ENCODE measurements around the gene ZBTB8B. TPM values are rescaled to one million over a fixed set of nuclear protein-coding genes. Genes with fewer than 3 reads are reported as not detected.

ZBTB8B gene
- total RNA-seq, 1 experiment from 2014 or later: not detected

DNA sequence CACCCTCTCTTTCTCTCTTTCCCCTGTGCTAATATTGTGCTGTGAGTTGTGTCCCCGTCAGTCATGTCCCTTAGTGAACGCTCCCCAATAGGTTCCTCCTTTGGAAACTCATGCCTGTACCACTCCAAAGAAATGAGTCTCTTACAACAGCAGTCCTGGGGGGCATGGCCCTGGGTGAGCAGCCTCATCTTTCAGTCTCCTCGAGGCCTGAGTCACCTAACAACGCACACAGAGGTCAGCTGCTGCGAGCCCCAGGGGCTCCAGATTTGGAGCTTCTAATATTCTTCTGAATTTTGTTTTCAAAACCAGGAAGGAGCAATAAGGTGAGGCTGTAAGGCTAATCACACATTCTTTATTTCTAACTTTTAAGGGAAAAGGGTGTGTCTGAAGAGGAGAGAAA, 43.9 kb downstream of the ZBTB8B start:
- DNase-seq (ENCODE audit: low read depth): peak; percentile 47

DNA sequence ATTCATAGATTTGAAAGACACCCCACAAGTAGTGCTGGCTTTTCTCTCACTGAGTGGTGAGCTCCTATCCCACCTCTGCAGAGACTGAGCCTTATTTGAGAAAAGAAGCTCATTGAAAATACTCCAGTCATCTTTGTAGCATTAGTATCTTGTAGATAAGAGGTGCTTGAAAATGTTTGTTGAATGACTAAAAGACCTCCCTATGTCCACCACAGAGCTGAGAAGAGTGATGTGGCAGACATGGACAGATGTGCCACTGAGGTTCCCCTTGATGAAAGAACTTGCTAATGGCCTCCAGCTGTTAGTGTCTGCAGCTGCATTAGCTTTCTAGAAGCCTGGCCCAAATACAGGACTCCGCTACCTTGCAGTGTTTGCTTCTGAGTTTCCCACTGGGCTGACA, 45.1 kb downstream of the ZBTB8B start:
- DNase-seq (ENCODE audit: low read depth): no peak

Other genes starting within 250 kb of the ZBTB8B start
- 14.9 and 16.2 TPM in 2 replicates for gene TMEM234, start 242.7 kb upstream of the ZBTB8B start, total RNA-seq (2014; rRNA removed; shearing (Covaris generic))
- gene EIF3I, start 242.7 kb upstream of the ZBTB8B start, total RNA-seq (2014; rRNA removed; shearing (Covaris generic)): 423 and 475 TPM in 2 replicates
- 0.49 TPM in 1 of 2 replicates, not detected in the other for gene FAM167B, start 217.8 kb upstream of the ZBTB8B start, total RNA-seq (2014; rRNA removed; shearing (Covaris generic))
- not detected in 2 replicates for gene LCK, start 213.8 kb upstream of the ZBTB8B start, total RNA-seq (2014; rRNA removed; shearing (Covaris generic))
- 115 and 121 TPM in 2 replicates for gene HDAC1, start 173.0 kb upstream of the ZBTB8B start, total RNA-seq (2014; rRNA removed; shearing (Covaris generic))
- gene MARCKSL1, start 128.8 kb upstream of the ZBTB8B start, total RNA-seq (2014; rRNA removed; shearing (Covaris generic)): 31.7 and 47.7 TPM in 2 replicates
- gene FAM229A, start 102.6 kb upstream of the ZBTB8B start, total RNA-seq (2014; rRNA removed; shearing (Covaris generic)): 0.29 and 0.84 TPM in 2 replicates
- 0.12 and 0.39 TPM in 2 replicates for gene TSSK3, start 102.5 kb upstream of the ZBTB8B start, total RNA-seq (2014; rRNA removed; shearing (Covaris generic))
- 45.1 and 52.7 TPM in 2 replicates for gene BSDC1, start 70.6 kb upstream of the ZBTB8B start, total RNA-seq (2014; rRNA removed; shearing (Covaris generic))
- 5.5 and 6.7 TPM in 2 replicates for gene ZBTB8A, start 74.4 kb downstream of the ZBTB8B start, total RNA-seq (2014; rRNA removed; shearing (Covaris generic))
- gene ZBTB8OS, start 185.5 kb downstream of the ZBTB8B start, total RNA-seq (2014; rRNA removed; shearing (Covaris generic)): 62.4 and 83.5 TPM in 2 replicates
- 83.0 and 90.5 TPM in 2 replicates for gene RBBP4, start 186.1 kb downstream of the ZBTB8B start, total RNA-seq (2014; rRNA removed; shearing (Covaris generic))
- 20.5 and 21.5 TPM in 2 replicates for gene SYNC, start 237.7 kb downstream of the ZBTB8B start, total RNA-seq (2014; rRNA removed; shearing (Covaris generic))